Fibroblast of skin of right quadriceps (primary cell): ENCODE data around the gene CFAP61.
"Not testable (repeated sequence)": the region's sequence is repeated elsewhere in the genome, so short reads cannot be mapped to it uniquely, and the experiment has no call there.

ENCODE experiments used
- DNase-seq: peaks from one replicate; pipeline ENCODE4 v3.0.0-alpha.2; 2013

CFAP61 gene

GRCh38 chr20:20052074-20052970 is at the start of gene CFAP61, which contains the start of gene CRNKL1:
Gene CFAP61 (plus strand): TSS chr20:20052532. CDS start chr20:20056654, 4,122 bp downstream.
Gene CRNKL1 (minus strand): TSS chr20:20052466. CDS start chr20:20052342, 124 bp downstream.
- DNase-seq: peak; percentile 94

DNA sequence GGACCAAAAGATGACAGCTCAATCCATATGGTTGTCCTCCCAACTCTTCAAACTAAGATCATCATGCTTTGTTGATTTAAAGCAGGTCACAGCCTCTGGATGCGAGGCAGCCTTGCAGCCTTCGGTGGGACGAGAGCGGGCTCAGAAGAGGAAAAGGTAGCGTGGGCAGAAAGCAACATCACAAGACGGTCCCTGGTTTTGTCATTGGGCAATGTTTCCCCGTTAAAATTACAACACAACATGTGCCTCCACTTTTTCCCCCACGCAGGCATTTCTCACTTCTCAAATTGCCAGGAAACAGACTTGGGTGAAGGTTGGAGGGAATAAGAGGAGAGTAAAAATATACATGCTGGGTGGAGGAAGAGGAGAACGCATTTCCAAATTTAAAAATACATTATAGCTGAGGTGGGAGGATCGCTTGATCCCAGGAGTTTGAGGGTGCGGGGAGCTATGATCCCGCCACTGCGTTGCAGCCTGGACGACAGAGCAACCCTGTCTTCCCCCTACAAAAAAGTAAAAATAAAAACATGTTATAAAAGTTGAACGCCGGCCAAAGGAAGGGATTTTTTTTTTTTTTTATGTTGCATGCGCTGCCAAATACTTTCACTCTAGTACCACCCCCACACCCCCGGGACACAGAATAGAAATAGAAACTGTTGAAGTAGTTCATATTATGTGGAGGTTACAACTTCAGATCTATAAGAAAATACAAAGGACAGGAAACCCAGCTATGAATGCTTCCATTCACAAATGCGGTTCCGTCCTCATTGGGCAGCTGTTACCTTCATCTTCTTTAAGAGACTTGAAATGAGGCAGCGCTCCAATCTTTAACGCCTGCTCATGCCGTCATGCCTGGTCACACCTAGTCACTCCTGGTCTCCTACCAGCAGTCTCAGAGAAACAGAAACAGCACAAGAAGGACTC is 49.0 kb upstream of the CFAP61 start:
- peak; percentile 52 for DNase-seq

- not testable (repeated sequence) for DNase-seq
Observed at GRCh38 chr20:20003955-20004322, 48.4 kb upstream of the CFAP61 start.

GRCh38 chr20:20005342-20005741 is 47.0 kb upstream of the CFAP61 start:
- DNase-seq: no peak

DNA sequence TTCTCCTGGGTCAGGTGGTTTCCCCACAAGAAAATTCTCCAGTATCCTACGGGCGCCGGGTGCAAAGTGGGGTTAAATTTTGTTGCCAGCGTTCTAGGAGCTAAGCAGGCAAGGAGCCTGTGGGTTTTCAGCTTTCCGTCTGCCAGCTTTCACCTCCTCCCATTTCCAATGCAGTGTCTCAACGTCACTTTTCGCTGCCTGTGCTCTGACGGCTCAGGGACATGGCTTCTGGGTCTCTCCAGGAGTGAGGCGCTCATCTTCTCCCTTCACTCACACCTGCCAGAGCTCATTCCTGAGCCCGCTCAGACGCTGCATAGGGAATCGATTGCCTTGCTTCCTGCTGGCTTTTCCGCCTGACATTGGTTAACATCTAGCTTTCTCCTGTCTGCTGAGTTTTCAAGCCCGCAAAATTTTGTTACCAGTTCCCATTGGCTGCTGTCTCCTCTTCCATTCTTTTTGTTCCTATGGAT is 42.5 kb upstream of the CFAP61 start:
- DNase-seq: no peak

DNA sequence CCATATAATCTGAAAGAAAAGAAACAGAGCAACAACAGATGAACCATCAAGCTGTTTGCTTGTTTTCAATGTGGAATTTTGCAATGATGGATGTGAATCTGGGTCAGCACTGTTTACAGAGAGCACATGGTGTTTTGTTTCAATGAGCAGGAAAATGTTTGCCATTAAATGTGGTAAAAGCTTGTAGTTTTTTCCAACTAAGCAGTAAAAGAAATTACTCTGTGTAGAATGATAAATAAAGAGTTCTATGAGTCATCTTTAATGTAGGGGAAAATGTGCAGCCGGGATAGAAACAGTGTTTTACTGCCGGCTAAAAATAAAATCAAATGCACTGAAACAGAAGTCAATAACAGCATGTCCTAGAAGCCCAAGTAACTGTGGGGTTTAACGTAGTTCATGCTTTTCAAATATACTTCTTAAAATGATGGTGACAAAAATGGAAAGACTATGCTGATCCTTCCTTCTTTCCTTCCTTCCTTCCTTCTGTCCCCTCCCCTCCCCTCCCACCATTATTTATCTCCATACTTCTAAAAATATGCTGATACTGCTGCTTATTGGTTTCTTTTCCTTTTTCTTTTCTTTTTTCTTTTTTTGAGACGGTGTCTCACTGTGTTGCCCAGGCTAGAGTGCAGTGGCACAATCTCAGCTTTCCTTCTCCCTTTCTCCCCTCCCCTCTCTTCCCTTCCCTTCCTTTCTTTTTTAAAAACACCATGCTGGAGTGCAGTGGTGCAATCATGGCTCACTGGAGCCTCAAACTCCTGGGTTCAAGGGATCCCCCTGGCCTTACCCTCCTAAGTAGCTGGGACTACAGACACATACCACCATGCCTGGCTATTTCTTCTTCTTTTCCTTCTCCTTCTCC is 41.5 kb upstream of the CFAP61 start:
- DNase-seq: peak; percentile 75

GRCh38 chr20:20012541-20012940 is 39.8 kb upstream of the CFAP61 start:
- DNase-seq: no peak

DNA sequence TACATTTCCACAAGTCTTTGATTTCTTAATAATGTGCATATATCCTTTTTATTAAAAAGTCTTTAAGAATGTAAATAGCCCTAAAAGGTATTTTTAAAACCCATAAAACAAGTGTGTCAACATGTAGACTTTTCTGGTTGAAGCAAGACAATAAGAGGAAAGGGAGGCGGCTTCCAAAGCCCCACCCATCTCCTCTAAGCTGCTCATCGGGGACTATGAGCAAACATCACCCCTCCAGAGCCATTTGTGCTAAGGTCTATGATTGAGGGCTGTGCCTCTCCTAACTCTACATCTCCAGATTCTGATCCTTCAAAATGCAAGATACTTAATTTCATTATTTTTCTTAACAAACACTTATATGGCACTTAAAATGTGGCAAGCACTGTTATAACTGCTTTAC is 37.7 kb upstream of the CFAP61 start:
- DNase-seq: no peak

GRCh38 chr20:20017001-20017843 is 35.1 kb upstream of the CFAP61 start, which contains the start of gene NAA20:
Gene NAA20 (plus strand): TSS chr20:20017362. CDS start chr20:20017397, 35 bp downstream.
- peak; percentile 89 for DNase-seq

- no peak for DNase-seq
Observed at GRCh38 chr20:20017844-20018185, 34.5 kb upstream of the CFAP61 start.

DNA sequence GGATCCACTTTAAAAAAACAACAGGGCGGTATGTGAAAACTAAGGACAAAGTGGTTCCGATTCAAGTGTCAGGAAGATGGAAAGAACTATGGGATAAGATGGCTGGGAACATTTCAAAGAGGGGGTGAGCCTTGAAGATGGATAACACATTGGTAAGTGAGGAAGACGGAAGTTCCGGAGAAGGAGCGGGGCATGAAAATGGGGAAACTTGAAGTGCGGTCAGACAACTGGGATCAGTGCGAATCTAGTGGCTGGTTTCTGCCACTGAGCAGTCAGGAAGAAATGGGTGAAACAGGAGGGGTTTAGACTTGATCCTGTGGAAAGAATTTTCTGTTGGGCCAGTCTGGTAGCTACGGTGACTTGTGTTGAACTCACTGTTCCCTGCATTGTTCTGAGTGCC is 34.0 kb upstream of the CFAP61 start:
- no peak for DNase-seq

GRCh38 chr20:20019123-20019522 is 33.2 kb upstream of the CFAP61 start:
- DNase-seq: no peak

DNA sequence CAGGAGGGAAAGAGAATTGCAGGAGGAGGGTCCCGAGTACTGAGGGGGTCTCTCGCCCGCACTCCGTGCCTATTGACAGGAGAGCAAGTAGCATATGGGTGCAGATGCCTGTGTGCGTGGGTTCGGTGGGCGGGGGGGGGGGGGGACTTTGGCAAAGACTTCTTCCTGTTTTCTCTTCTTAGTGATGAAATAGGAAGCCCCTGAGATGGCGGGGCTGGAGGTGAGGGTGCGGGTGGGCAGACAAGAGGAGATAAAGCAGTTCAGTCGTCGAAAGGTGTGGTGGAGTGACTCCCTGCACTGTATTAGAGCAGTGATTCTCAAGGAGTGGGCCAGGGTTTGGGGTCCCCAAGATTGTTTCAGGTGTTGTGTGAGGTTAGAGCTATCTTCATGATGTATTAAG is 31.4 kb upstream of the CFAP61 start:
- no peak for DNase-seq

DNA sequence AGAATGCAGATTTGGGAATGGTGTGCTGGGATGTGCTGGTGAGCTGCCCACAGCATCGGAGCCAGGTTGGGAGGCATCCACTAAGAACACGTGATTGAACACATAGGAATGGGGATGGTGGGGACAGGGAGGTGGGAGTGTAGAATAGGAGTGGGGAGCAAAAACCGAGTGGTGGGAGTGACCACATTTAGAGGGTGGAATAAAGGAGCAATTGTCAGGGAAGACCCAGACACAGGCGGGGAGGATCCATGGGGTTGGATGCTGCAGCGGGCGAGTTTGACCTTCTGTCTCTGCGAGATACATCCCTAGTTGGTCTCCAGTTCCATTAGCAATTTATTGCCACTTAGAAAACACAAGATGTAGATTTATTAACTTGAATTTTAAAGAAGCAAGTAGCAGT is 30.5 kb upstream of the CFAP61 start:
- DNase-seq: no peak

- DNase-seq: no peak
Observed at GRCh38 chr20:20022498-20022897, 29.8 kb upstream of the CFAP61 start.

GRCh38 chr20:20023395-20023794 is 28.9 kb upstream of the CFAP61 start:
- no peak for DNase-seq

- DNase-seq: peak; percentile 37
Observed at GRCh38 chr20:20024942-20025341, 27.4 kb upstream of the CFAP61 start.

GRCh38 chr20:20027284-20027683 is 25.0 kb upstream of the CFAP61 start:
- DNase-seq: no peak

GRCh38 chr20:20031790-20032189 is 20.5 kb upstream of the CFAP61 start:
- DNase-seq: no peak

DNA sequence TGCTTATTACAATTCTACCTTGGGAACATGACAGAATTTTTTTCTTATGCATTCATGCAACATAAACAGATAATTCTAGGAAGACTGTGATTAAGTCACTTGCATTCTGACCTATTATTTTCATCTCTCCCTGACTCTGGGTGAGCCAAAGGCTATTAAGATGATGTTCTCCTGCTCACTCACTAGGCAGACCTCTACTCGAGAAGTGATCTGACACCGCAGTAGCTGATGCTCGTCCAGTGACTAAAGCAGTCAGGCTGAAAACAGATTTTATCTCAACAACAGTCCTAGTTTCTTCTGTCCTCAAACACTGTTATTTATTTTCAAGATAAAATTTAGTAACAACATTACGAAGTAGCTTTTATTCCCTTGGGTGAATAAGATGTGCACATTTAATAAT is 17.8 kb upstream of the CFAP61 start:
- DNase-seq: no peak

- DNase-seq: no peak
Observed at GRCh38 chr20:20036756-20037155, 15.6 kb upstream of the CFAP61 start.

DNA sequence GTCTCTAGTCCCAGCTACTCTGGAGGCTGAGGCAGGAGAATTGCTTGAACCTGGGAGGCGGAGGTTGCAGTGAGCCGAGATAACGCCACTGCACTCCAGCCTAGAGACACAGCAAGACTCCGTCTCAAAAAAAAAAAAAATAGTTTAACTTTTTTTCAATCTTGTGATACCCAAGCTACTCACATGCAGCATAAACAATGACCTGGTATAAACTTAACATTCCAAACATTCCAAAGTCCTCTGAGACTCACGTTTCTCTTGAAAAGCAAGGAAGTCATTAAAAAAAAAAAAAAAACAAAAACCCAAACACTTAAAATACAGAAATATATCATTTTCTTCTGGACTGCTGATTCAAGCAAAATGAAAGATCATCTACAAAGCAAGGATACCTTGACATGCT is 14.4 kb upstream of the CFAP61 start:
- peak; percentile 61 for DNase-seq
